ENCODE data around the gene WWC2. TPM values are rescaled to one million over a fixed set of nuclear protein-coding genes. Genes with fewer than 3 reads are reported as not detected.
"Not testable (repeated sequence)": the region's sequence is repeated elsewhere in the genome, so short reads cannot be mapped to it uniquely, and the experiment has no call there.

Gene WWC2
- total RNA-seq, 2 experiments from 2014 or later, result 0.91 to 1.2 TPM

GRCh38 chr4:183139972-183140570, 41.0 kb downstream of the WWC2 start:
- ATAC-seq (ENCODE audit: low read depth) (no peak), DNase-seq (no peak)
- Mint-ChIP-seq H3K9me3 (no peaks in the 10 kb centered on the region), H3K27me3 (peaks cover 7% of the 10 kb centered on the region), H3K4me1 (peaks cover 1% of the 10 kb centered on the region), H3K4me3 (no peak overlapping the region), H3K36me3 (no peaks in the 10 kb centered on the region), H3K27ac (no peak overlapping the region)
- POLR2A ChIA-PET, result no interaction called here

- POLR2A ChIA-PET, result no interaction called here
- DNase-seq (no peak), ATAC-seq (ENCODE audit: low read depth) (no peak)
- no peaks in the 10 kb centered on the region for H3K36me3 Mint-ChIP-seq
- no peak overlapping the region for H3K27ac Mint-ChIP-seq
- peaks cover 1% of the 10 kb centered on the region for H3K4me1 Mint-ChIP-seq
- H3K27me3 Mint-ChIP-seq, result peaks cover 7% of the 10 kb centered on the region
- no peaks in the 10 kb centered on the region for H3K9me3 Mint-ChIP-seq
- H3K4me3 Mint-ChIP-seq, result no peak overlapping the region
Measured at GRCh38 chr4:183140911-183141320, 41.9 kb downstream of the WWC2 start.

DNA sequence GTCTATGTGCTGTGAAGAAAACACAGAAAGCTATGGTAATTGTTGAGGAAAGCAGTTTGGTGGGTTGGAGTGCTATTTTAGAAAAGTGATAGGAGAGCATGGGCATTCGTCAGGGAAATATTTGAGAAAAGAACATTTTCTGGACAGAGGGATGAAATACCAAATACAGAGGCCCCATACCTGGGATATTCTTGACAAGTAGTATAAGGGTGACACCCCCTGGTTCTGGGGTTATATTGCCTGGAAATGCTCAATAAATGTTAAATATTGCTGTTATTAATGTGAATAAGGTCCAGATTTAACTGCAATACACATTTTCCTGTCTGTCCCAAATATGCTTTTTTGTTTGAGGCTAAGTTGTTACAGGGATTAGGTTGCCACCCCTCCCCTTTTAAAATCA, 42.9 kb downstream of the WWC2 start:
- Mint-ChIP-seq H3K36me3 (no peaks in the 10 kb centered on the region), H3K4me3 (no peak overlapping the region), H3K27me3 (peaks cover 7% of the 10 kb centered on the region), H3K9me3 (no peaks in the 10 kb centered on the region), H3K27ac (no peak overlapping the region), H3K4me1 (peaks cover 1% of the 10 kb centered on the region)
- POLR2A ChIA-PET, result no interaction called here
- DNase-seq, result no peak
- no peak for ATAC-seq (ENCODE audit: low read depth)

DNA sequence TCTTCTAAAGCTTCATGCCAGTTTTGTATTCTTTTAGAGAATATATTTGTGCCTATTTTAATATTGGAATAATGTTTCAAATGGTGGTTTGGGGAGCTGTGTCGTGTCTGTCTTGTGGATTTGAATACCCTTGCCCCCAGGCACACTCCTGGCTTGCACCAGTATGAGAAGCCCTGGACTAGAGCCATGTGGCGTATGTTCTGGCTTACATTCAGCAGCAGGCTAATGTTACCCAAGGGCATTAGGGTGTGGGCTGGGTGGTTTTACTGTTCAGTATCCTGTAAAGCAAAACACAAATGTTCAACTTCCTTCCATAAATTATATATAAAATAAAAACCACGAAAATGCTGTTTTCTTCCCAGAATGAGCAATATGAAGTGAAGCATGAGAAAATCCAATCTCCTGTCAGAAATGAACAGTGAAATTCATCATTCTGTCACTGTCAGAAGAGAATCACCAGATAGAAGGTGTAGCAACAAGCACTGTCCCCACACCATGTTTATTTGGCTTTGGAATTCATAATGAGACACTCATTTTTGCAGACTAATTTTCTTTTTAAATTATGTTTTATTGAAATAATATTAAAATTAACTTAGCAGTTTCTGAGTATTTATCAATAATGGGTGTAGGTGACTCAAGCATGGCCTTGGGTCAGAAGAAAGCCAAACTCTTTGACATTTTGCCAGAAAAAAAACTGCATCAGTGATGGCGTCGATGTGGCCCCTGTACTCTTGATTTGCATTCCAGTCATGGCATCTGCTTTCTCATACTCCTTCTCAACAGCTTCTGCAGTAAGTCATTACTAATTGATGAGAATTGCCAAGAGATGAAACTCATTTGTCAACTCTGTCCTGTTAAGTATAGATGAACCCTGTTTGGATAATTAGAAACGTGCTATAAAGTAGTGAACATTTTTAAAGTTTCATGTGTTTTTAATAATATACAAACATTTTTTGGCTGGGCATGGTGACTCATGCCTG, 43.8 kb downstream of the WWC2 start:
- DNase-seq (no peak), ATAC-seq (ENCODE audit: low read depth) (no peak)
- H3K27me3 Mint-ChIP-seq, result peaks cover 7% of the 10 kb centered on the region
- no peaks in the 10 kb centered on the region for H3K9me3 Mint-ChIP-seq
- no peak overlapping the region for H3K4me3 Mint-ChIP-seq
- no peak overlapping the region for H3K27ac Mint-ChIP-seq
- H3K36me3 Mint-ChIP-seq, result no peaks in the 10 kb centered on the region
- peaks cover 1% of the 10 kb centered on the region for H3K4me1 Mint-ChIP-seq
- POLR2A ChIA-PET, result no interaction called here

DNA sequence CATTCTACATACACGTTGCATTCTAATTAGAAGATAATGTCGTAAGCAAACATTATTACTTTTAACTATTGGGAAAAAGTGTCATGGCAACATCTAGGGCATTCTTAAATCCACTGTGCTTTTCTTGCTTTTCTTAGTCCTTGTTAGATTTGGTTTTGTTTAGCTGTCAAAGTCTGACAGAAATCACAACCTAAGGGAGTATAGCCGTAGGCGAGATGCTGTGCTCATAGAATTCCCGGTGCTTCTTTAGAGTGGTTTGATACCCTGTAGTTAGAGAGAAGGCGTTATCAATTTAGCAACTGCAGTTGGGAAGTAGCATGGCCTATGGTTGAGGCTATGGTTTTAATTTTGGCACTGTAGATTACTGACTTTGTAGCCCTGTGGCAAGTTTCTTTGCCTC, 45.7 kb downstream of the WWC2 start:
- POLR2A ChIA-PET, result no interaction called here
- no peak for ATAC-seq (ENCODE audit: low read depth)
- H3K27ac Mint-ChIP-seq, result no peak overlapping the region
- H3K4me3 Mint-ChIP-seq, result no peak overlapping the region
- peaks cover 7% of the 10 kb centered on the region for H3K27me3 Mint-ChIP-seq
- H3K36me3 Mint-ChIP-seq, result no peaks in the 10 kb centered on the region
- H3K9me3 Mint-ChIP-seq, result no peaks in the 10 kb centered on the region
- H3K4me1 Mint-ChIP-seq, result peaks cover 1% of the 10 kb centered on the region
- DNase-seq, result no peak

- POLR2A ChIA-PET, result no interaction called here
- H3K36me3 Mint-ChIP-seq, result no peaks in the 10 kb centered on the region
- no peak overlapping the region for H3K4me3 Mint-ChIP-seq
- H3K4me1 Mint-ChIP-seq, result peaks cover 1% of the 10 kb centered on the region
- no peak for DNase-seq
- no peaks in the 10 kb centered on the region for H3K9me3 Mint-ChIP-seq
- H3K27me3 Mint-ChIP-seq, result peaks cover 7% of the 10 kb centered on the region
- no peak overlapping the region for H3K27ac Mint-ChIP-seq
- no peak for ATAC-seq (ENCODE audit: low read depth)
Measured at GRCh38 chr4:183145773-183146172, 46.7 kb downstream of the WWC2 start.

- H3K4me3 Mint-ChIP-seq, result no peak overlapping the region
- H3K4me1 Mint-ChIP-seq, result peaks cover 1% of the 10 kb centered on the region
- POLR2A ChIA-PET, result no interaction called here
- peaks cover 7% of the 10 kb centered on the region for H3K27me3 Mint-ChIP-seq
- no peaks in the 10 kb centered on the region for H3K36me3 Mint-ChIP-seq
- H3K9me3 Mint-ChIP-seq, result no peaks in the 10 kb centered on the region
- no peak overlapping the region for H3K27ac Mint-ChIP-seq
- DNase-seq (no peak), ATAC-seq (ENCODE audit: low read depth) (no peak)
Measured at GRCh38 chr4:183146478-183146877, 47.4 kb downstream of the WWC2 start.

DNA sequence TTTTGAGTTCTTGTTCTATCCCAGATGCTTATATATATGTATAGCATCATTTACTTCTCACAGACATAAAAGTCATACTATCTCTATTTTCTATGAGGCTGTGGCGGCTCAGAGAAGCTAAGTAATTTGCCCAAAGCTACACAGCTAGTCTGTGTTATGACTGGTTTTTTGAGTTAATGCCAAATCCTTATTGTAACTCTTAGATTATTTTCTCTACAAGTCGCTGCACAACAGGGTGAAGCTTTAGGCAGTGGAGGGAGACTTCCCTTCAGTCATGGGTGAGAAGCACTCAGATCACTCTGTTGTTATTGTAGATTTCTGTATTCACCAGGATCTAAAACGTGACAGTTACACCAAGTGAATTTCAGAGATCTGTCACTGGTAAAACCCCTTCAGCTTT, 48.1 kb downstream of the WWC2 start:
- Mint-ChIP-seq H3K4me3 (no peak overlapping the region), H3K27ac (no peak overlapping the region), H3K9me3 (no peaks in the 10 kb centered on the region), H3K4me1 (peaks cover 1% of the 10 kb centered on the region), H3K27me3 (peaks cover 7% of the 10 kb centered on the region), H3K36me3 (no peaks in the 10 kb centered on the region)
- DNase-seq, result no peak
- POLR2A ChIA-PET, result no interaction called here
- no peak for ATAC-seq (ENCODE audit: low read depth)

- H3K9me3 Mint-ChIP-seq, result no peaks in the 10 kb centered on the region
- H3K27ac Mint-ChIP-seq, result no peak overlapping the region
Measured at GRCh38 chr4:183147983-183148382, 48.9 kb downstream of the WWC2 start.

DNA sequence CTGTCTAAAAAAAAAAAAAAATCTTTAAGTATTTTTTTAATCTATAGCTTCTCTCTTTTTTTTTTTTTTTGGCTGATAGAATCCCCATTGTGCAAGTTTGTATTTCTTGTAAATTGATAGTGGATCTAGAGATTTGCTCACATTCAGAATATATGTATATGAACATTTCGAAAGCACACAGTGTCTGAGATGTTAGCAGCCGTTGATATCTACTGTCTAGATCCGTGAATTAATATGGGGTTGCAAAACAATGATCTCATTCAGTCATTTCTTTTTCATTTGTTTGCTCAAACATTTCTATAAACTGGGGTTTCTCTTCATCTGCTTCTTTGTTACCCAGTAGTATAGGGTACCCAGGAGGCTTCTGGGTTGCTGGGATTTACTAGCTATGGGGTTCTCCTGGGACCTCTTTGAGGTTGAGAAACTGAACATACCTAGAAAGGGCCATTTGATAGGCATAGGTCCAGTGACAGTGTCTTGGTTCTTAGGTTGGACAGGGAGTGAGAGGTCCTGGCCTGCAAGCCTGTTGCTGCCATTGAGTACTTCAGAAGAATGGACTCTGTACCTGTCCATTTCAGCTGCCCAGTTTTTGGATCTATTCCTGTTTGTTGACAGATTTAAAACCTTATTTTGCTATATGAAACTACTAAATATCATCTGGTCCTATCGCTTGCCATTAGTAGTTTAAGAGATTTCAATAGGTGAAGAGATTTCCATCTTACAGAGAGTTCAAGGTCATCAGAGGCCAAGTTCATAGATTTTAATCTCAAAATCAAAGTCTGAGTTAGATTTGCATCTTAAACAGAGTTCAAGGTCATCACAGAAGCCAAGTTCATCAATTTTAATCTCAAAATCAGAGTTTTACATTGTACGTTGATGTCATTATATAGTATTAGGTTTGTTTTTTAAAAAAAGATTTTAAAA, 50.8 kb downstream of the WWC2 start:
- Mint-ChIP-seq H3K4me1 (no peaks in the 10 kb centered on the region), H3K27me3 (peaks cover under 1% of the 10 kb centered on the region), H3K27ac (no peak overlapping the region), H3K9me3 (no peaks in the 10 kb centered on the region), H3K4me3 (no peak overlapping the region), H3K36me3 (no peaks in the 10 kb centered on the region)
- no peak for ATAC-seq (ENCODE audit: low read depth)
- POLR2A ChIA-PET, result interaction anchor here (0.6 kb wide), 1 partner anchor 140 kb away, joined by 3 read pairs; no protein-coding TSS in a partner anchor
- no peak for DNase-seq

More at GRCh38 chr4:183147983-183148382, 48.9 kb downstream of the WWC2 start:
- peaks cover 1% of the 10 kb centered on the region for H3K4me1 Mint-ChIP-seq
- ATAC-seq (ENCODE audit: low read depth) (no peak), DNase-seq (no peak)
- no peak overlapping the region for H3K4me3 Mint-ChIP-seq
- H3K27me3 Mint-ChIP-seq, result peaks cover 7% of the 10 kb centered on the region
- no peaks in the 10 kb centered on the region for H3K36me3 Mint-ChIP-seq
- POLR2A ChIA-PET, result no interaction called here

GRCh38 chr4:183150664-183151063, 51.6 kb downstream of the WWC2 start:
- H3K27ac Mint-ChIP-seq; H3K4me1 Mint-ChIP-seq; H3K36me3 Mint-ChIP-seq; POLR2A ChIA-PET; H3K4me3 Mint-ChIP-seq; ATAC-seq (ENCODE audit: low read depth); DNase-seq; H3K27me3 Mint-ChIP-seq; H3K9me3 Mint-ChIP-seq: not testable (repeated sequence)

GRCh38 chr4:183152232-183152631, 53.2 kb downstream of the WWC2 start:
- H3K27me3 Mint-ChIP-seq; POLR2A ChIA-PET; H3K27ac Mint-ChIP-seq; H3K36me3 Mint-ChIP-seq; ATAC-seq (ENCODE audit: low read depth); H3K4me3 Mint-ChIP-seq; H3K9me3 Mint-ChIP-seq; DNase-seq; H3K4me1 Mint-ChIP-seq: not testable (repeated sequence)

DNA sequence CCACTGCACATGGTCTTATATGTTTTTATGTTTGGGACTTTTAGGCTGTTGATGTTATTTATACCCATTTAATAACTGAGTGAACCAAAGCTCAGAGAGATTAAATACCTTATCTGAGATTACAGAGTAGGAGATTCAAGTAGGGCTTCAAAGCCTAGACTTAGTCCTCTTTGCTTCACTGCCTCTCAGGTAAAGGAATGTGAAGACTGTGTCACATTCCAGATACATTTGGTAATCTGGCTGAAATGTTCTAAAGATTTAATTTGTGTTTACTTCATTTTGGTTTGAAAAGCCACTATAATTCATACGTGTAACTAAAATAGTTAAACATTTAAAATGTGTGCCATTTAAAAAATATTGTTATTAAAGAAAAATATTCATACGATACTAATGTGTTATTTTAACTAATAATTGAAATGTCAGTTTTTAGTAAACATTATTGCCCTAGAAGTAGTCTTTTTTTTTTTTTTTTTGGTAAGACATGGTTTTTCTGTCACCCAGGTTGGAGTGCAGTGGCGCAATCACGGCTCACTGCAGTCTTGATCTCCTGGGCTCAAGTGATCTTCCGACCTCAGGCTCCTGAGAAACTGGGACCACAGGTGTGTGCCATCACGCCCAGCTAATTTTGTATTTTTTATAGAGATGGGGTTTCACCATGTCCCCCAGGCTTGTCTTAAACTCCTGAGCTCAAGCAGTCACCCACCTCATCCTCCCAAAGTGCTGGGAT, 54.3 kb downstream of the WWC2 start:
- ATAC-seq (ENCODE audit: low read depth) (no peak), DNase-seq (no peak)
- Mint-ChIP-seq H3K27ac (no peak overlapping the region), H3K36me3 (no peaks in the 10 kb centered on the region), H3K4me3 (no peak overlapping the region), H3K4me1 (no peaks in the 10 kb centered on the region), H3K27me3 (no peaks in the 10 kb centered on the region), H3K9me3 (no peaks in the 10 kb centered on the region)
- POLR2A ChIA-PET, result no interaction called here
